PFSK-1 (cell line): Measurements from ENCODE around the gene RAB6A.

Source experiments
- FOXP2 ChIP-seq: optimal IDR thresholded peaks from 2 replicates; pipeline ENCODE3; 2011; ENCODE audit warnings: borderline replicate concordance, control low read depth, inconsistent platforms; ENCODE audit not compliant: insufficient read depth; ENCODE audit errors: extremely low read length, extremely low read depth
- POLR2AphosphoS5 ChIP-seq: IDR thresholded peaks from 2 replicates; pipeline ENCODE4 v1.6.1; 2012; ENCODE audit warnings: low read depth, mild to moderate bottlenecking, control low read depth, low read length, moderate library complexity
- SIN3A ChIP-seq: IDR thresholded peaks from 2 replicates; pipeline ENCODE4 v1.6.1; 2012; ENCODE audit warnings: mild to moderate bottlenecking, low read length, moderate library complexity, borderline replicate concordance; ENCODE audit not compliant: insufficient read depth
- TAF1 ChIP-seq: IDR thresholded peaks from 2 replicates; pipeline ENCODE4 v1.6.1; 2012; ENCODE audit warnings: low read length, control low read depth, borderline replicate concordance; ENCODE audit not compliant: insufficient read depth
- TF ChIP-seq, protein P1 (sequence below), 2 experiments: IDR thresholded peaks; 2 replicates each; pipeline versions ENCODE4 v1.6.1 to v1.8.0; 2011 to 2012; ENCODE audit warnings: low read depth in 2 of 2, low read length in 2 of 2, control low read depth in 1 of 2, inconsistent platforms in 1 of 2, mild to moderate bottlenecking in 1 of 2, moderate library complexity in 1 of 2; ENCODE audit not compliant: insufficient read depth in 1 of 2

RAB6A gene

GRCh38 chr11:73801136-73801535 is 40.3 kb upstream of the RAB6A start:
- no peak for TF ChIP-seq TAF1
- TF ChIP-seq, protein P1, sequence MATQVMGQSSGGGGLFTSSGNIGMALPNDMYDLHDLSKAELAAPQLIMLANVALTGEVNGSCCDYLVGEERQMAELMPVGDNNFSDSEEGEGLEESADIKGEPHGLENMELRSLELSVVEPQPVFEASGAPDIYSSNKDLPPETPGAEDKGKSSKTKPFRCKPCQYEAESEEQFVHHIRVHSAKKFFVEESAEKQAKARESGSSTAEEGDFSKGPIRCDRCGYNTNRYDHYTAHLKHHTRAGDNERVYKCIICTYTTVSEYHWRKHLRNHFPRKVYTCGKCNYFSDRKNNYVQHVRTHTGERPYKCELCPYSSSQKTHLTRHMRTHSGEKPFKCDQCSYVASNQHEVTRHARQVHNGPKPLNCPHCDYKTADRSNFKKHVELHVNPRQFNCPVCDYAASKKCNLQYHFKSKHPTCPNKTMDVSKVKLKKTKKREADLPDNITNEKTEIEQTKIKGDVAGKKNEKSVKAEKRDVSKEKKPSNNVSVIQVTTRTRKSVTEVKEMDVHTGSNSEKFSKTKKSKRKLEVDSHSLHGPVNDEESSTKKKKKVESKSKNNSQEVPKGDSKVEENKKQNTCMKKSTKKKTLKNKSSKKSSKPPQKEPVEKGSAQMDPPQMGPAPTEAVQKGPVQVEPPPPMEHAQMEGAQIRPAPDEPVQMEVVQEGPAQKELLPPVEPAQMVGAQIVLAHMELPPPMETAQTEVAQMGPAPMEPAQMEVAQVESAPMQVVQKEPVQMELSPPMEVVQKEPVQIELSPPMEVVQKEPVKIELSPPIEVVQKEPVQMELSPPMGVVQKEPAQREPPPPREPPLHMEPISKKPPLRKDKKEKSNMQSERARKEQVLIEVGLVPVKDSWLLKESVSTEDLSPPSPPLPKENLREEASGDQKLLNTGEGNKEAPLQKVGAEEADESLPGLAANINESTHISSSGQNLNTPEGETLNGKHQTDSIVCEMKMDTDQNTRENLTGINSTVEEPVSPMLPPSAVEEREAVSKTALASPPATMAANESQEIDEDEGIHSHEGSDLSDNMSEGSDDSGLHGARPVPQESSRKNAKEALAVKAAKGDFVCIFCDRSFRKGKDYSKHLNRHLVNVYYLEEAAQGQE (IDR thresholded peaks at IDR 0.05; ENCODE audit: insufficient read depth in 1 of 2, low read depth in 2 of 2, low read length in 2 of 2) = no peak
- TF ChIP-seq SIN3A = no peak
- no peak for TF ChIP-seq FOXP2
- no peak for TF ChIP-seq POLR2AphosphoS5

DNA sequence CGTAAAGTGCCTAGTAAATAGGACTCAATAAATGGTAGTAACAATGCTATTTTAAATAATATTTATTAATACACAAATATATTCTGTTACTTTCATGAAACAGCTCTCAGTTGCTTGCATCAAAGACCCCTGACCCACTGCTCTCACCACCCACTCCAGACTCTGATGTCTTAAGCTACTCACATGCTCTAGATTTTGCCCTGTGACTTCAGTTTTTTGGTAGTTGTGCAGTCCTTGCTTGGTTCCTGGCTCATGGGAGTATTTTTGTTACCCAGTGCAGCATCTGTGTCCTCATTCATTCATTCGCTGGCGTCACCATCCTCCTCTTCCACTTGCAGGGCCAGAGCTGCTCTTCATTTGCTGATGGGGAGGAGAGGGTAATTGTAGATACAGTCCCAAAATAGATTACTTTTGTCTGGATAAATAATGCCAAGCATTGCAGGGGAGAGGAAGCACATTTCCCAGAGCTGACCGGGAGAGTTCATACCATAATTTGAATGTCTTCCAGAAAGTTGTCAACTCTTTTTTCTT is 39.5 kb upstream of the RAB6A start:
- TF ChIP-seq POLR2AphosphoS5 (no peak), SIN3A (no peak), TAF1 (no peak), FOXP2 (no peak)
- TF ChIP-seq, protein P1 (IDR thresholded peaks at IDR 0.05; ENCODE audit: insufficient read depth in 1 of 2, low read depth in 2 of 2, low read length in 2 of 2) = no peak

GRCh38 chr11:73797457-73797856 is 36.6 kb upstream of the RAB6A start:
- TF ChIP-seq FOXP2 = no peak
- no peak for TF ChIP-seq TAF1
- no peak for TF ChIP-seq SIN3A
- TF ChIP-seq, protein P1 (IDR thresholded peaks at IDR 0.05; ENCODE audit: insufficient read depth in 1 of 2, low read depth in 2 of 2, low read length in 2 of 2) = no peak
- no peak for TF ChIP-seq POLR2AphosphoS5

DNA sequence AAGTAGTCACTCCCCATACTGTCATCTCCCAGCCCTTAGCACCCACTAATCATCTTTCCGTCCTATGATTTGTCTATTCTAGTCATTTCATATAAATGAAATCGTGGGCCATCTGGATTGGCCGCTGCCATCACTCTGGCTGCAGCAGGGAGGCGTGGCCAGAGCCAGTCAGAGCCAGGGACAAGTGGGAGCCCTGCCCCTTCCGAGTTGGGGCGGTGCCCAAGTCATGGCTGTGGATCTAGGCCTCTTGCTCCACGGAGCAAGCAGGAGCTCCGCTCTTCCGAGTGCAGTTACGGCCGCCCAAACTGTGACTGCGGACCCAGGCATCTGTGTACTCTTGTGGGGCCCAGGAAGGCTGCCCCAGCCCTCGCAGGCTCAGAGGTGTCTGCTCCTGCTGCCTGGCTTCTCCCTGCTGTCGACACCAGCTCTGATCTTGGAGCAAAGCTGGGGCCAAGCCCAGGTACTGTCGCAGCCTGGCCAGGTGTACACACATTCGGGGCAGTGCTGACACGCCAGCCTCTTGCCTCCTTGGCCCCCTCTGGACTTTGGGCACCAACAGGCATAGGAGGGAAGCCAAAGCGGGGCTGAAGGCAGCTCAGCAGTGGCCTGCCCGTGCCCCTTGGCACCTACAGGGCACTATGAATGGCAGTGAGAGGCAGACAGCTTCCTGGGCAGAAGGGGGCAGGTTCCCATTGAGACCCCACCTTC is 35.2 kb upstream of the RAB6A start:
- TF ChIP-seq POLR2AphosphoS5 (no peak), SIN3A (no peak), TAF1 (no peak), FOXP2 (no peak)
- TF ChIP-seq, protein P1 (IDR thresholded peaks at IDR 0.05; ENCODE audit: insufficient read depth in 1 of 2, low read depth in 2 of 2, low read length in 2 of 2) = no peak
